CD14-positive monocyte (primary cell): ENCODE results near the gene PTRHD1. TPM values are rescaled to one million over a fixed set of nuclear protein-coding genes. Genes with fewer than 3 reads are reported as not detected.
"Not testable (repeated sequence)": the region's sequence is repeated elsewhere in the genome, so short reads cannot be mapped to it uniquely, and the experiment has no call there.

Experiments used
- DNase-seq, 3 donors: peaks; one replicate each; pipeline ENCODE4 v3.0.0-alpha.2; 2011 to 2022
- H2AFZ ChIP-seq: 2 replicates; pipeline ENCODE4 v1.6.0; 2012; ENCODE audit warnings: mild to moderate bottlenecking, low read depth, low read length, inconsistent platforms; ENCODE audit not compliant: insufficient read depth, poor library complexity, severe bottlenecking
- H3K27ac ChIP-seq, 2 donors: 1 replicate in 1 of 2; 2 replicates in 1 of 2; pipeline ENCODE4 v1.5.1; 2012 to 2013; ENCODE audit warnings: low read length in 2 of 2, control low read depth in 1 of 2, inconsistent platforms in 1 of 2, low read depth in 1 of 2, mild to moderate bottlenecking in 1 of 2
- H3K27me3 ChIP-seq, 2 donors: one replicate each; pipeline versions ENCODE4 v1.6.0 to v1.6.1; 2011 to 2013; ENCODE audit warnings: low read length in 2 of 2; ENCODE audit not compliant: control insufficient read depth in 2 of 2, insufficient read depth in 2 of 2
- H3K36me3 ChIP-seq, 2 donors: replicated peaks in 1 of 2; 1 replicate in 1 of 2; 2 replicates in 1 of 2; pipeline versions ENCODE4 v1.5.1 to v1.6.1; 2012 to 2013; ENCODE audit warnings: low read length in 2 of 2, control low read depth in 1 of 2, inconsistent platforms in 1 of 2, mild to moderate bottlenecking in 1 of 2; ENCODE audit not compliant: insufficient read depth in 2 of 2, control insufficient read depth in 1 of 2
- H3K4me1 ChIP-seq, 2 donors: 1 replicate in 1 of 2; 2 replicates in 1 of 2; pipeline versions ENCODE4 v1.5.1 to v1.6.1; 2012 to 2013; ENCODE audit warnings: low read length in 2 of 2, control low read depth in 1 of 2, inconsistent platforms in 1 of 2, mild to moderate bottlenecking in 1 of 2, moderate library complexity in 1 of 2; ENCODE audit not compliant: insufficient read depth in 2 of 2, control insufficient read depth in 1 of 2
- H3K4me2 ChIP-seq: replicated peaks from 2 replicates; pipeline ENCODE3; 2012; ENCODE audit warnings: low read length, moderate library complexity, mild to moderate bottlenecking; ENCODE audit not compliant: poor library complexity, severe bottlenecking; ENCODE audit errors: extremely low read depth
- H3K4me3 ChIP-seq, 3 experiments: fragments of 200-600 bp in 1 of 3; sonication (generic) in 1 of 3; replicated peaks in 1 of 3; 1 replicate in 2 of 3; 2 replicates in 1 of 3; pipeline ENCODE4 v1.5.1; 2011 to 2013; ENCODE audit warnings: low read length in 3 of 3, mild to moderate bottlenecking in 3 of 3, control low read depth in 2 of 3, low read depth in 2 of 3, inconsistent platforms in 1 of 3, moderate library complexity in 1 of 3
- H3K79me2 ChIP-seq: 2 replicates; pipeline ENCODE4 v1.6.0; 2012; ENCODE audit warnings: mild to moderate bottlenecking, control low read depth, inconsistent platforms, low read length, moderate library complexity; ENCODE audit not compliant: insufficient read depth
- H3K9ac ChIP-seq: 2 replicates; pipeline ENCODE4 v1.6.0; 2017; ENCODE audit warnings: low read length, mild to moderate bottlenecking; ENCODE audit not compliant: insufficient read depth, poor library complexity, severe bottlenecking
- H3K9me3 ChIP-seq, 2 donors: replicated peaks in 1 of 2; 1 replicate in 1 of 2; 2 replicates in 1 of 2; pipeline versions ENCODE4 v1.5.1 to v1.6.1; 2012 to 2013; ENCODE audit warnings: low read length in 2 of 2, control low read depth in 1 of 2; ENCODE audit not compliant: control insufficient read depth in 1 of 2, insufficient read depth in 1 of 2
- H4K20me1 ChIP-seq: 2 replicates; pipeline ENCODE4 v1.6.0; 2012; ENCODE audit warnings: mild to moderate bottlenecking, low read length, control low read depth, moderate library complexity; ENCODE audit not compliant: insufficient read depth
- H3K27ac Mint-ChIP-seq, 7 donors: one replicate each; pipeline ENCODE4 v1.8.0; 2020; ENCODE audit warnings: mild to moderate bottlenecking in 7 of 7, mixed read lengths in 7 of 7, moderate library complexity in 6 of 7, inconsistent platforms in 2 of 7
- H3K27me3 Mint-ChIP-seq, 3 donors: one replicate each; pipeline ENCODE4 v1.8.0; 2021 to 2022; ENCODE audit warnings: low read depth in 3 of 3, mild to moderate bottlenecking in 3 of 3, mixed read lengths in 3 of 3, moderate library complexity in 3 of 3, inconsistent platforms in 1 of 3
- H3K36me3 Mint-ChIP-seq, 2 donors: one replicate each; pipeline ENCODE4 v1.8.0; 2020; ENCODE audit warnings: mixed read lengths in 2 of 2, inconsistent platforms in 1 of 2, mild to moderate bottlenecking in 1 of 2
- H3K4me1 Mint-ChIP-seq: one replicate; pipeline ENCODE4 v1.8.0; 2020; ENCODE audit warnings: mild to moderate bottlenecking, mixed read lengths
- H3K4me3 Mint-ChIP-seq, 2 donors: one replicate each; pipeline ENCODE4 v1.8.0; 2020; ENCODE audit warnings: mild to moderate bottlenecking in 2 of 2, mixed read lengths in 2 of 2, moderate library complexity in 1 of 2
- H3K9me3 Mint-ChIP-seq, 7 donors: one replicate each; pipeline ENCODE4 v1.8.0; 2020 to 2022; ENCODE audit warnings: mixed read lengths in 7 of 7, mild to moderate bottlenecking in 6 of 7, moderate library complexity in 6 of 7, inconsistent platforms in 2 of 7
- CTCF ChIP-seq: fragments of 200-600 bp; IDR thresholded peaks from one replicate; pipeline ENCODE4 v1.8.0; 2022; ENCODE audit warnings: antibody characterized with exemption, mild to moderate bottlenecking
- WGBS: methylation state at CpG from one replicate; pipeline ENCODE4 v1.1.5; 2013; ENCODE audit warnings: missing lambda C conversion rate; ENCODE audit not compliant: insufficient coverage; 5-methylcytosine and 5-hydroxymethylcytosine counted together
- intact Hi-C, 2 donors: fragments of 100-400 bp; cut with micrococcal nuclease; formaldehyde crosslinking; loops; one replicate each; pipeline versions ENCODE4 v1.15.0 to v1.15.1; 2023
- polyA plus RNA-seq, 3 donors: library from polyadenylated mRNA; depleted of rRNA in 1 of 3; unstranded in 2 of 3; stranded (reverse) in 1 of 3; fragments of 300-500 nt in 2 of 3; fragments of >200 nt in 1 of 3; fragmentation: Illumina TruSeq in 2 of 3; gene quantifications; 1 replicate in 2 of 3; 2 replicates in 1 of 3; pipeline ENCODE4 v1.2.3, GENCODE V29; 2012 to 2021

Gene PTRHD1
- polyA plus RNA-seq, 3 donors: 20.3 to 86.2 (median 78.6) TPM

- H3K4me2 ChIP-seq: no peak overlapping the region
- H2AFZ ChIP-seq: no peak overlapping the region
- no peak for DNase-seq
- H3K27ac ChIP-seq: no peak overlapping the region
- peaks cover 10 to 16% of the 10 kb centered on the region in 2 donors for H3K36me3 ChIP-seq
- peaks cover 38 to 53% of the 10 kb centered on the region in 2 donors for H3K36me3 Mint-ChIP-seq
- no peaks in the 10 kb centered on the region for H3K4me1 ChIP-seq
- H3K9me3 Mint-ChIP-seq: peaks cover 0 to 2% (median 0%) of the 10 kb centered on the region in 7 donors
- H4K20me1 ChIP-seq: no peaks in the 10 kb centered on the region
- TF ChIP-seq CTCF: no peak
- no peaks in the 10 kb centered on the region for H3K9me3 ChIP-seq
- H3K27ac Mint-ChIP-seq: peak overlapping the region in 1 of 7 donors; percentile 81
- no peak overlapping the region for H3K4me3 ChIP-seq
- peaks cover 0 to 1% (median 0%) of the 10 kb centered on the region in 3 donors for H3K27me3 Mint-ChIP-seq
- H3K27me3 ChIP-seq: no peaks in the 10 kb centered on the region
- 94% methylated on average over 7 of the region's 8 CpGs for WGBS
- H3K4me1 Mint-ChIP-seq: no peaks in the 10 kb centered on the region
- intact Hi-C loops: no loop called here
- no peak overlapping the region for H3K4me3 Mint-ChIP-seq
- H3K9ac ChIP-seq: no peak overlapping the region
- no peaks in the 10 kb centered on the region for H3K79me2 ChIP-seq
These were observed 43.0 kb upstream of the PTRHD1 start for GRCh38 chr2:24836206-24836605.

GRCh38 chr2:24835411-24835810, 42.2 kb upstream of the PTRHD1 start:
- H3K79me2 ChIP-seq, H3K9me3 ChIP-seq, H4K20me1 ChIP-seq, H3K4me2 ChIP-seq, H3K4me1 ChIP-seq, H3K9ac ChIP-seq, H3K27me3 ChIP-seq, H3K27me3 Mint-ChIP-seq, intact Hi-C loops, H3K4me3 Mint-ChIP-seq, H3K4me3 ChIP-seq, H3K9me3 Mint-ChIP-seq, H3K4me1 Mint-ChIP-seq, H3K27ac ChIP-seq, DNase-seq, H2AFZ ChIP-seq: not testable (repeated sequence)
- no CpG with 5 or more reads among the region's 8 CpGs for WGBS
- Mint-ChIP-seq H3K27ac (peak overlapping the region in 1 of 7 donors; percentile 75), H3K36me3 (peaks cover 31 to 46% of the 10 kb centered on the region in 2 donors)
- H3K36me3 ChIP-seq: peaks cover 10 to 16% of the 10 kb centered on the region in 2 donors
